NOMO-1 treated with DMSO at 0.1 percent for 48 hours (cell line): ENCODE data around the gene EYS.

Source experiments
- DNase-seq: peaks from one replicate; lab custom pipeline; 2025; ENCODE audit not compliant: unreplicated experiment; lab: John Stamatoyannopoulos, UW

Gene EYS

GRCh38 chr6:64383277-64383676, 1323.7 kb downstream of the EYS start:
- no peak for DNase-seq

- no peak for DNase-seq
Observed at GRCh38 chr6:64376394-64376793, 1330.6 kb downstream of the EYS start.

GRCh38 chr6:64357430-64357829, 1349.6 kb downstream of the EYS start:
- DNase-seq = no peak

- no peak for DNase-seq
Observed at GRCh38 chr6:64347411-64347810, 1359.6 kb downstream of the EYS start.

GRCh38 chr6:64335195-64335594, 1371.8 kb downstream of the EYS start:
- DNase-seq = no peak

GRCh38 chr6:64334636-64335035, 1372.4 kb downstream of the EYS start:
- DNase-seq = no peak

GRCh38 chr6:64330694-64331307, 1376.2 kb downstream of the EYS start:
- peak; percentile 6 for DNase-seq

GRCh38 chr6:64326939-64327338, 1380.1 kb downstream of the EYS start:
- no peak for DNase-seq

GRCh38 chr6:64325093-64325492, 1381.9 kb downstream of the EYS start:
- no peak for DNase-seq

- DNase-seq = no peak
Observed at GRCh38 chr6:64310214-64310613, 1396.8 kb downstream of the EYS start.

- no peak for DNase-seq
Observed at GRCh38 chr6:64301307-64302236, 1405.5 kb downstream of the EYS start.

GRCh38 chr6:64299176-64299575, 1407.8 kb downstream of the EYS start:
- DNase-seq = no peak

GRCh38 chr6:64294034-64294433, 1413.0 kb downstream of the EYS start:
- DNase-seq = no peak

GRCh38 chr6:64293298-64293697, 1413.7 kb downstream of the EYS start:
- DNase-seq = no peak

GRCh38 chr6:64290867-64291266, 1416.2 kb downstream of the EYS start:
- no peak for DNase-seq

GRCh38 chr6:64289931-64290330, 1417.1 kb downstream of the EYS start:
- no peak for DNase-seq

- no peak for DNase-seq
Observed at GRCh38 chr6:64288351-64288750, 1418.7 kb downstream of the EYS start.

- no peak for DNase-seq
Observed at GRCh38 chr6:64281167-64281566, 1425.9 kb downstream of the EYS start.

- DNase-seq = peak; percentile 4
Observed at GRCh38 chr6:64280569-64280968, 1426.5 kb downstream of the EYS start.

GRCh38 chr6:64270083-64270482, 1436.9 kb downstream of the EYS start:
- no peak for DNase-seq

- no peak for DNase-seq
Observed at GRCh38 chr6:64266351-64266821, 1440.6 kb downstream of the EYS start.

GRCh38 chr6:64263778-64264177, 1443.2 kb downstream of the EYS start:
- DNase-seq = no peak
